Right ventricle myocardium superior (tissue), 1 donor: ENCODE measurements around the gene ARSJ. TPM values are rescaled to one million over a fixed set of nuclear protein-coding genes. Genes with fewer than 3 reads are reported as not detected.
"Not testable (repeated sequence)": the region's sequence is repeated elsewhere in the genome, so short reads cannot be mapped to it uniquely, and the experiment has no call there.

ENCODE experiments used
- ATAC-seq: fragments of 200-7000 bp; cut with Tn5 transposase; one replicate; pipeline ENCODE4 v1.9.1; 2020; ENCODE audit warnings: mild to moderate bottlenecking; ENCODE audit not compliant: poor library complexity
- DNase-seq: peaks from one replicate; pipeline ENCODE4 v3.0.0-alpha.2; 2020
- intact Hi-C: fragments of 100-400 bp; cut with DNase I; formaldehyde crosslinking; loops from one replicate; pipeline ENCODE4 v1.11.2; 2022
- total RNA-seq: library from RNA; stranded (reverse); fragmentation: NEBNext Ultra II Directional; extraction: Animal tissue kit (Norgen Biotek cat#: 25700); gene quantifications from one replicate; pipeline ENCODE4 v1.2.1, GENCODE V29; 2021
- donor health status: DM: no; HTN: yes; CAD: no; lungs with severe emphysema.

Gene ARSJ
- total RNA-seq, 1 donor from 2014 or later, result 0.70 TPM

GRCh38 chr4:113962719-113963265 is 16.7 kb downstream of the ARSJ start:
- intact Hi-C loops, result no loop called here
- ATAC-seq (no peak), DNase-seq (no peak)

GRCh38 chr4:113962016-113962347 is 17.5 kb downstream of the ARSJ start:
- intact Hi-C loops, result no loop called here
- DNase-seq (no peak), ATAC-seq (no peak)

GRCh38 chr4:113960684-113961321 is 18.6 kb downstream of the ARSJ start:
- ATAC-seq (no peak), DNase-seq (no peak)
- intact Hi-C loops, result no loop called here

DNA sequence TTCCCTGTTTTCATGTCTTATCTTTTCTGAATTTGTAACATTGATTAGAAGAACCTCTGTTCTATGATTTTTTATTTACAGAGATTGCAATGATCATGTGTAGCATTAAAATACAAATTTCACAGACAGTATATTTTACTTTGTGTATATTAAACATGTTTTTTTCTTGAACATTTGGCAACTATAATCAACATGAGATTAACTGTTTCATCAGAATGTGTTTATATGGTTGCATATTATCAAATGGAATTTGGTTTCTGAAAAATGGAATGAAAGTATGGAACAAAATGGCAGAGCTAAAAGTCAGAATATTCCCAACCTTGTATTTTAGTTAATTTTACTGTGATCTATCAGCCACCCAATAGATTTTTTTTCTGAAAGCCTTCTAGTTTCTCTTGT is 19.9 kb downstream of the ARSJ start:
- intact Hi-C loops, result no loop called here
- no peak for DNase-seq
- ATAC-seq, result no peak

- ATAC-seq (no peak), DNase-seq (no peak)
- intact Hi-C loops, result no loop called here
These were observed 20.5 kb downstream of the ARSJ start for GRCh38 chr4:113958766-113959538.

GRCh38 chr4:113957956-113958355 is 21.5 kb downstream of the ARSJ start:
- DNase-seq (no peak), ATAC-seq (no peak)
- intact Hi-C loops, result no loop called here

GRCh38 chr4:113955948-113956347 is 23.5 kb downstream of the ARSJ start:
- intact Hi-C loops, result no loop called here
- no peak for ATAC-seq
- DNase-seq, result no peak

DNA sequence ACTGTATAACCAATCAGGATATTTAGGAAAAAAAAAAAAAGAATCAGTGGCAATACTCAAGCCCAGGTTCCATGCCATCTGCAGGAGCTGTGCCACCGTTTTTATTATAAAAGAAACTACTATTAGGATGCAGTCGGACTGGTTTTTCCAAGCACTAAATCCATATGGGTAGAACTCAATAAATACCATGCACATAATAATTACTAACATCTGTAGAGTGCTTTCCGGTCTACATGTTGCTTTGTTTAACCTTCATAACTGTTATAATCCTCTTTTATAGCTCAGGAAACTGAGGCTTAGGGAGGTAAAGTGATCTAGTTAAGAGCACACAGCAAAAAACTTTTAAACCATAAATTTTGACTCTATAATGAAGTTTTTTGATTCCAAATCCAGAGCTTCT is 24.0 kb downstream of the ARSJ start:
- DNase-seq (no peak), ATAC-seq (no peak)
- intact Hi-C loops, result no loop called here

DNA sequence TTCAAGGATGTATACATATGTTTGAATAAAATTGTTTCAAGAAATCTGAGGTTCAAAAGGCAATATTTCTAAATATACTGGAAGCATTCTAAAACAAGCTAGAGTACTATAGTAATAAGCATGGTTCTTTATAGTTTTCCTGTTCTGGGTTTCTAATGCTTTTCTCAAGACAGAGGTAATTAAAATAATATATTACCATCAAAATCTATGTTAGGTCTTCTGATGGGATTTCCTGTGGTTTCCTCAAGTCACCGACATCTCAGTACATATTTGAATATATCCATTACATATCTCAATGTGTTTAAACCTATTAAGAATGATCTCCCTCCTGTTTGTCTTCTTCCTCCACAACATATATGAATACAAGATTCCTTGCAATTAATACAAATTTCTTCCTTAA is 25.6 kb downstream of the ARSJ start:
- intact Hi-C loops, result no loop called here
- DNase-seq, result no peak
- no peak for ATAC-seq

DNA sequence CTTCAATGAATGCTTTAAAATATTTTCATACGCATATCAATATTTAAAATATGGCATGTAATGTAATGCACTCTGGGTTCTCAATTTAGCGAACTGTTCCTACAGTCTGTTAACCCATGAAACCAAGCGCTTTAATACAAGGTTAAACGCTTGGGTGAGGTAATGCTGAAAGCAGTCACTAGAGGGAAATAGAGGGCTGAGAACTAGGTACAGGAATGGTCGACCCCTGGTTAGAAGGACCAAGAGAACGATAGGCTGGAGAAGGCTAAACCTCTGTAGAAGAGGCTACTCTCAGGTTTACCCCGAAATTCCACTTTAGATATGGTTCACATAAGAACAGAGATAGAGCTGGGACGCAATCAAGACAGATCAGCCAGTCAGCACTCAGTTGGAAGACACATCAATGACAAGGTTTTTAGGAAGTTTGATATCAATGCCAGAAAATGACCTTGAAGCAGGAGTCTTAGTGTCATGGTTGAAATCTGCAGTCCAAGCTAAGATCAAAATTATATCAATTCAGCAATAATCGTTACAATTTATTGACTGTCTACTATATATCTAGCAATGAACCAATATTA is 26.9 kb downstream of the ARSJ start:
- intact Hi-C loops, result no loop called here
- no peak for DNase-seq
- peak; percentile 73 for ATAC-seq

GRCh38 chr4:113951263-113951662 is 28.2 kb downstream of the ARSJ start:
- ATAC-seq, result peak; percentile 90
- intact Hi-C loops, result no loop called here
- DNase-seq, result peak; percentile 42

GRCh38 chr4:113950207-113950606 is 29.2 kb downstream of the ARSJ start:
- ATAC-seq (peak; percentile 56), DNase-seq (no peak)
- intact Hi-C loops, result no loop called here

- DNase-seq (no peak), ATAC-seq (no peak)
- intact Hi-C loops, result no loop called here
These were observed 32.0 kb downstream of the ARSJ start for GRCh38 chr4:113947484-113947883.

DNA sequence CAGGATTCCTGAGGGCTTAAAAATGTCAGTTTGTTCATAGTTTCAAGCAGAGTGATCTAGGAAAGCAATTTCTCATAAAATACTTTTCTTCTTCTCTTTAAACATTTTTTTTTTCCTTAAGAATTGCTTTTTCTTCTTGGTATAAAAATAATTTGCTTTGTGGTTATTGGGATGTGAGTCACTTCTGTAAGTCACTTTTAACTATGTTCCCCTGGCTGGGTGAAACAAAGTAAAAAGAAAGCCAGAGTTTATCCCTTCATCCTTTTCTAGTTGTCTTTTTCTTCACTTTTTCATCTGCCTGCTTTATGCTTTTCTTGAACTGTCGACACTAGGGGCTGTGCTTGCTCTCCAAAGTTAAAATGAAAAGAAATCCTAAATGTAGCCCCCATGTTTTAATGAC is 33.5 kb downstream of the ARSJ start:
- DNase-seq, result no peak
- intact Hi-C loops, result no loop called here
- ATAC-seq, result no peak

DNA sequence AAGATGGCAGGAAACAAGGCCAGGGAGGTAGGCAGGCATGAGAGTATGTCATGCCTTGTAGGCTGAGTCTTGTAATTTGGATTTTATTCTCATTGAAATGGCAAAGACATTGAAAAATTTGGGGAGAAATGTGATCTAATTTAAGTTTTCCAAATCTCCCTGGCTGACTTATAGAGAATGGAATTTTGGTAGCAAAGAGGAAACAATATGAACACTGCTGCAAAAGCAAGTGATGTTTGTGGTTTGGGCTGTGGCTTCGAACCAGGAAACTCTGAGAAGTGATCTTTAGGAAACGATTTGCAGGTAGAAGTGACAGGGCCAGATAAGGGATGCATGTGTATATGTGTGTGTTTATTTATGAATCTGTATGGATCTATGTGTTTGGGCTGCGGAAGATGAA is 35.6 kb downstream of the ARSJ start:
- ATAC-seq, result no peak
- intact Hi-C loops, result no loop called here
- DNase-seq, result no peak

- DNase-seq, result no peak
- intact Hi-C loops, result no loop called here
These were observed 36.4 kb downstream of the ARSJ start for GRCh38 chr4:113943085-113943484.

GRCh38 chr4:113941836-113942235 is 37.6 kb downstream of the ARSJ start:
- intact Hi-C loops, result no loop called here
- no peak for ATAC-seq
- DNase-seq, result no peak

More at GRCh38 chr4:113943085-113943484, 36.4 kb downstream of the ARSJ start:
- no peak for ATAC-seq

- ATAC-seq, DNase-seq, intact Hi-C loops: not testable (repeated sequence)
These were observed 39.3 kb downstream of the ARSJ start for GRCh38 chr4:113940103-113940502.

GRCh38 chr4:113935190-113935589 is 44.3 kb downstream of the ARSJ start:
- ATAC-seq (no peak), DNase-seq (no peak)
- intact Hi-C loops, result no loop called here

DNA sequence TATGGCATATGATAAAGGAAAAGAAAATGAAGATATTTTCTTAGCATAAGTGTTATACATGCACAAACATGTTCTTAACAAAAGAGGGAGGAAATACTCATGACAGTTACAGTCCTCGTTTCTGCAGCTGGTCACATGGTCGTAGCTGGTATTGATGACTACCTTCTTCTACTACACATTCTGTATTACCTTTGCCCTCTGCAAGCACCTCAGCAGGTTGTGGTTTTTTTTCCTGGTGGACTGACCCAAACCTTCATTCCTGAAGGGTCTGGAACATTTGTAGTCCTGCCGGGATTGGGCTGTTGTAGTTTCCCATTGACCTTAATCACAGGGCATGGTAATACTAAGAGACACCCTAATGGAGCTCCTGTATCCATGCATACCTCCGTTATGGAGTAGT is 54.7 kb downstream of the ARSJ start:
- intact Hi-C loops, ATAC-seq, DNase-seq: not testable (repeated sequence)
